ENCODE data around the gene NINJ2. TPM values are rescaled to one million over a fixed set of nuclear protein-coding genes. Genes with fewer than 3 reads are reported as not detected.
A peak's percentile ranks its signal among the peaks of the same experiment; 100 is the strongest.
"Not testable (repeated sequence)": the region's sequence is repeated elsewhere in the genome, so short reads cannot be mapped to it uniquely, and the experiment has no call there.

NINJ2 gene, protein sequence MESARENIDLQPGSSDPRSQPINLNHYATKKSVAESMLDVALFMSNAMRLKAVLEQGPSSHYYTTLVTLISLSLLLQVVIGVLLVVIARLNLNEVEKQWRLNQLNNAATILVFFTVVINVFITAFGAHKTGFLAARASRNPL
- 1 to 10 TPM; 3.0 to 8.1 TPM for total RNA-seq

DNA sequence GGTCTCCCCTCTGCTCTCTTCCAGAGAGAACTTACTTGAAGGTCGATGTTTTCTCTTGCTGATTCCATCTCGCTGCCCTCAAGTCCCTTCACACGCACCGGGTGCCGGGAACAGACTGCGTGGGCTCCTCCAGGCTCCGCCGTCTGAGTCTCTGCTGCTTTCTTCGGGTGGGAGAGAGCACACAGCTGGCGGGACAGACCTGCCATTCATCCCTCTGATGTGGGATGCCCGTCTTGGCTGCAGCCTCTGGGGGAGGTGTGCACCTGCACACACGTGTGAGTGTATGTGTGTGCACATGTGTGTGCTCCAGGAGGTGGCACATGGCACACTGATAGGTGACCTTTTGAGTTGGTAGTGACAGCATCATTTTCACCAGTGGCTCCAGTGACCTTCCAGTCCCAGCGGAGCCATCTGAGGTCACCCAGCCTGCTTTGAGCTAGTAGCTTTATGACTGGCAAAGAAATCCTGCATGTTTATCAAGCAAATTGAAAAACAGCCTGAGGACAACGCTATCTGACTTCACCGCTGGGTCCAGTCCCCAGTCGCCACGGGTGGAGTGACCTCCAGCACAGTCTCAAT is at the start of gene NINJ2:
Gene NINJ2 (minus strand): TSS at position 153 of the 579 bp plus-strand sequence. CDS start 85 bp downstream, at position 68.
- no peaks in the 10 kb centered on the region for H3K9me3 Mint-ChIP-seq
- H3K4me3 Mint-ChIP-seq: peak within 1 kb of the TSS; percentile 66 to 86
- DNase-seq: no peak
- H3K36me3 Mint-ChIP-seq (ENCODE audit: insufficient read depth in 2 of 2): no peaks in the 10 kb centered on the region
- H3K4me1 Mint-ChIP-seq (ENCODE audit: low read depth): peaks cover 61% of the 10 kb centered on the region
- H3K27ac Mint-ChIP-seq: peak within 1 kb of the TSS; percentile 54
- ATAC-seq (replicated peaks in 1 of 2): peak; percentile 16 to 34
- H3K27me3 Mint-ChIP-seq (ENCODE audit: low read depth): peaks cover 15% of the 10 kb centered on the region

DNA sequence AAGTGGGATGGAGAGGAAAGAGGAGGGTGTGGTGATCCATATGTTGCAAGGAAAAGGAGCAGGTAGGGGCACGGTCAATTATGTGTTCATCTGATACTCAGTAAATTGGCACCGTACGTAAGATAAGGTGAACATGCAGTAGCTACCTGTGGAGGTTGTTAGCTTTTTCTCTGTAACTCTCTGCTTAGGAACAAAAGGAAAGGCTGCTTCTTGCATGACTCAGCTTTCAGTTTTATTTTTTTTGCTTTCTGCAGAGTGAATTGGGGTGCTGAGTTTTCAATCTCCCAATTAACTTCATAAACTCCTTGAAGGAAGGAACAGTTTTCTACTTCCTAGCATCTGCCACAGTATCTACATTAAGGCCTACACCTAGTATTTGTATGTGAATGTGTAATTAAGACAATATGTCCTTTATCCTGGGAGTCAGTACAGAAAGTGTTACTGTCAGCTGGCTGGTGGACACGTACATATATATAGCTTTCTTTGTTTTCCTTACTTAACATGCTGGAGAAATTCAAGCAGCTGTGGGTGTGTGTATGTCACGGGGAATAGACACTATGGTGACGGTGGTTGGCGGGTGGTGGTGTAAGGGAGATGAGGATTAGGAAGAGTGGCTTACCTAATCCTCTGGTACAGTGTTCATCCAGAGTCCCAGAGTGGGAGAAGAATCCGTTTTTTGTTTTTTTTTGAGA is 49.1 kb upstream of the NINJ2 start:
- no peak for ATAC-seq (replicated peaks in 1 of 2)
- no peaks in the 10 kb centered on the region for H3K9me3 Mint-ChIP-seq
- H3K4me3 Mint-ChIP-seq: peak overlapping the region; percentile 27 to 52
- H3K27me3 Mint-ChIP-seq (ENCODE audit: low read depth): no peaks in the 10 kb centered on the region
- peak overlapping the region; percentile 33 for H3K27ac Mint-ChIP-seq
- no peaks in the 10 kb centered on the region for H3K36me3 Mint-ChIP-seq (ENCODE audit: insufficient read depth in 2 of 2)
- H3K4me1 Mint-ChIP-seq (ENCODE audit: low read depth): peaks cover 45% of the 10 kb centered on the region
- DNase-seq: no peak

DNA sequence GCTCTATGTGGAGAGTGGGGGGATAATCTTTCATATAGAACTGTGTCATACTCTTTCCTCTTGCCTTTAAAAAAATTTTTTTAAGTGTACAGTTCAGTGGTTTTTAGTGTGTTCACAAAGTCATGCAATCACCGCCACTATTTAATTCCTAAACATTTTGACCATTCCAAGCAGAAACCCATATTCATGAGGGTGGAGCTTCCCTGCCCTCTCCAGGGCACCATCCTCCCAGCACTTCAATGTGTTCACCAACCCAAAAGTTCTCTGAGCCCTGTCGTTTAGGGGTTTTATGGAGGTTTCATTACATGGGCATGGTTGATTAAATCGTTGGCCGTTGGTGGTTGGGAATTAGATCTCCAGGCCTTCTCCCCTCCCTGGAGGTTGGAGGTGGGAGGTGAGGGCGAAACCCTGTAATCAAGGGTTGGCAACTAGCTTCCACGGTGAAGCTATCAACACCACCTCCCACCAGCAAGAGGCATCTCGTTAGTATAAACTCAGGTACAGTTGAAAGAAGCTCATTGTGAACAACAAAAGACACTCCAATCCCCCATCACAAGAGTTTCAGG is 46.3 kb upstream of the NINJ2 start:
- H3K27ac Mint-ChIP-seq: no peak overlapping the region
- ATAC-seq (replicated peaks in 1 of 2): no peak
- DNase-seq: no peak
- no peaks in the 10 kb centered on the region for H3K9me3 Mint-ChIP-seq
- no peak overlapping the region for H3K4me3 Mint-ChIP-seq
- no peaks in the 10 kb centered on the region for H3K36me3 Mint-ChIP-seq (ENCODE audit: insufficient read depth in 2 of 2)
- H3K27me3 Mint-ChIP-seq (ENCODE audit: low read depth): no peaks in the 10 kb centered on the region
- peaks cover 34% of the 10 kb centered on the region for H3K4me1 Mint-ChIP-seq (ENCODE audit: low read depth)

DNA sequence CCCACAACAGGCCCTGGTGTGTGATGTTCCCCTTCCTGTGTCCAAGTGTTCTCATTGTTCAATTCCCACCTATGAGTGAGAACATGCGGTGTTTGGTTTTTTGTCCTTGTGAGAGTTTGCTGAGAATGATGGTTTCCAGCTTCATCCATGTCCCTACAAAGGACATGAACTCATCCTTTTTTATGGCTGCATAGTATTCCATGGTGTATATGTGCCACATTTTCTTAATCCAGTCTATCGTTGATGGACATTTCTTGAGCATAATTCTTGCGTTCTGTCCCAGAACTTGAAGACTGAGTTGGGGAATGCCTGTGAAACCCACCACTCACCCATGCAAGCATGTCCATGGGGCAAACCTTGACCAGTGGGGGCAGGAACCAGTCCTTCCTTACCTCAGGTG is 44.8 kb upstream of the NINJ2 start:
- ATAC-seq (replicated peaks in 1 of 2); H3K27ac Mint-ChIP-seq; H3K27me3 Mint-ChIP-seq (ENCODE audit: low read depth); DNase-seq; H3K4me3 Mint-ChIP-seq; H3K36me3 Mint-ChIP-seq (ENCODE audit: insufficient read depth in 2 of 2); H3K9me3 Mint-ChIP-seq: not testable (repeated sequence)
- peaks cover 31% of the 10 kb centered on the region for H3K4me1 Mint-ChIP-seq (ENCODE audit: low read depth)

DNA sequence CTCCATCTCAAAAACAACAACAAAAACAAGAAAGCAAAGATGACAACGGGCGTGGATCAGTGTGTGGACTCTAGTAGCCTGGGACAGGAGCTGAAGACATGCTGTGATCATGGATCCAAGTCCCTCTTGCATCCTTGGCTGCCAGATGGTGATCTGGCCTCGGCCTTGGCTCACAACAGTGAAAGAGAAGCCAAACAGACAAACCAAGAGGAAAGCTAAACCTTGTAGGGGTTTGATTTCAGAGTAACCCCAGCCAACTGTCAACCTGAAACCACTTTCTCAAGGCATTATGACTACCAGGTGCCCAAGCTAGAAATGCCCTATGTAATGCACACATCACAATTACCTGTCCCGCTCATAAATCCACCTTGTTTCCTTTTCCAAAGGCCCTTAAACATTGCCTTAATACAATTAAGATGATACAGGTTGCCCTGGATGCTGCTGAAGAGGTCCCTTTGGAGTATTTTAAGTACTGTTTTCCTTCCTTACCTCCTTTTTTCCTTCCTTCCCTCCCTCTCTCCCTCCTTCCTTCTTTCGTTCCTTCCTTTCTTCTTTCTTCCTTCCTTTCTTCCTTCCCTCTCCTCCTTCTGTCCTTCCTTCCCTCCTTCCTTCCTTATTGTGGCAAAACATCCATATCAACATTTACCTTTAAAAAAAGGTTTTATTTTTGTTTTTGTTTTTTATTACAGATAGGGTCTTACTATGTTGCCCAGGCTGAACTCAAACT is 41.4 kb upstream of the NINJ2 start:
- no peaks in the 10 kb centered on the region for H3K27me3 Mint-ChIP-seq (ENCODE audit: low read depth)
- no peak overlapping the region for H3K27ac Mint-ChIP-seq
- H3K9me3 Mint-ChIP-seq: peaks cover 0 to 1% of the 10 kb centered on the region in 2 donors
- ATAC-seq (replicated peaks in 1 of 2): peak; percentile 77 to 88
- H3K4me1 Mint-ChIP-seq (ENCODE audit: low read depth): peaks cover 17% of the 10 kb centered on the region
- no peak for DNase-seq
- peaks cover 0 to 2% of the 10 kb centered on the region in 2 donors for H3K36me3 Mint-ChIP-seq (ENCODE audit: insufficient read depth in 2 of 2)
- H3K4me3 Mint-ChIP-seq: no peak overlapping the region

DNA sequence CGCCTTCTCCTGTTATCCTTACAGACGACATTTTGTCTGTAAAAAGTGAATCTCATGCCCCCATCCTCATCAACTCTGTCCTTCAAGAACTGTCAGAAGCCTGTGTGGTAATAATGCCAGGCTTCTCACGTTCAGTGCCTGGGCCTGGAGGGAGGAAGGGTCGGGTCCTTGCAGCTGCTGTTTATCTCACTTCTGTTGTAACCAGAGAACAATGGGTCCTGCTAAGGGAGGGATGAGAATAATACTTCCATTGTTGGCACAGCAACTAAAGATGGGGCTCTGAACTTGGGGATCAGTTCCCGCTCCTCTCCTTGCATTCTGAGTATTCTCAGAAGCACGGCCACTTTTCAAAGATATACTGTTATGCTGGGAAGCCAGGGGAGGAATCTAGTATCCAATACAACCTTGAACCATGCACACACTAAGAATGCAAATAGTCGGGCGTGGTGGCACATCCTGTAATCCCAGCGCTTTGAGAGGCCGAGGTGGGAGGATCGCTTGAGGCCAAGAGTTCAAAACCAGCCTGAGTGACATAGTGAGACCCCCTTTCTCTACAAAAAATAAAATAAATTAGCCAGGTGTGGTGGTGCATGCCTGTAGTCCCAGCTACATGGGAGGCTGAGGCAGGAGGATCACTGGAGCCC is 38.8 kb upstream of the NINJ2 start:
- no peaks in the 10 kb centered on the region for H3K27me3 Mint-ChIP-seq (ENCODE audit: low read depth)

DNA sequence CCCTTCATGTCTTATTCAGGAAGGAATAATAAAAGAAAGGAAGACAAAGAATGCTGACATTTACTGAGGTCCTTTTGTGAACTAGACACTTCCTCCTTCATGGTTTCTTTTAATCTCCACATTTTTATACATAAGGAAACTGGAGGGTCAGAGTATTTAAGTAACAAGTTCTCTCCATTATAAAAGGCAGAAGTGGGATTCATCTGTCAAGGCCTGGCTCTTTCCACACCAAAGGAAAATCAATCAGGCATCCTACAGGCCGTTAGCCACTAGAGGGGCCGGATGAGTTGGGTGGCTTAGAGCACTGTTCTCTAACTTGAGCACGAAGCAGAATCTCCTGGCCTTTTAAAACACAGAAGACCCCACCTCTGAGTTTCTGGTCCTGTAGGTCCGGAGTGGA is 36.8 kb upstream of the NINJ2 start:
- H3K4me3 Mint-ChIP-seq: no peak overlapping the region
- H3K4me1 Mint-ChIP-seq (ENCODE audit: low read depth): peaks cover 28% of the 10 kb centered on the region
- peaks cover 9 to 18% of the 10 kb centered on the region in 2 donors for H3K36me3 Mint-ChIP-seq (ENCODE audit: insufficient read depth in 2 of 2)

More for the DNA sequence above, 38.8 kb upstream of the NINJ2 start:
- Mint-ChIP-seq H3K9me3 (peaks cover 4 to 6% of the 10 kb centered on the region in 2 donors), H3K36me3 (ENCODE audit: insufficient read depth in 2 of 2) (peaks cover 9 to 15% of the 10 kb centered on the region in 2 donors), H3K27ac (no peak overlapping the region), H3K4me1 (ENCODE audit: low read depth) (peaks cover 24% of the 10 kb centered on the region), H3K4me3 (no peak overlapping the region)
- DNase-seq: no peak
- ATAC-seq (replicated peaks in 1 of 2): no peak

DNA sequence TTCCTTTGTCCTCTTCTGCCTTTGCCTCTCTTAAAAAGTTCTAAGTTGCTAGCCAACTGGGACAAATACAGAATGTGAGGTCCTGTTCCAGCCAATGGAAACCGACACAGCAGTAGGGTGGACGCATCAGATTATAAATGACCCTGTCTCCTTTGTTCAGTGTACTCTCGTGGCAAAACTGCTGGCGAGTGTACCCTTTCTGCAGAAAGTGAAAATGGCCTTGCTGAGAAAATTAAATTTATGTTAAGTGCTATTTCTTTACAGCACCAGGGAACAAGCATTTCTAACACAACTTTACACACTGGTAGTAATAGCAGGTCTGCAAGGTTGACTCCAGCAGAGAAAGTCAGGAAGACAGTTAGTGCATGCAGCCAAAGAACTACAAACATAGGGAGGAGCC is 35.0 kb upstream of the NINJ2 start:
- Mint-ChIP-seq H3K36me3 (ENCODE audit: insufficient read depth in 2 of 2) (peaks cover 9 to 18% of the 10 kb centered on the region in 2 donors), H3K4me1 (ENCODE audit: low read depth) (peaks cover 12% of the 10 kb centered on the region)
- not testable (repeated sequence) for H3K27me3 Mint-ChIP-seq (ENCODE audit: low read depth); DNase-seq; H3K4me3 Mint-ChIP-seq; H3K27ac Mint-ChIP-seq; H3K9me3 Mint-ChIP-seq; ATAC-seq (replicated peaks in 1 of 2)

More for the DNA sequence above, 36.8 kb upstream of the NINJ2 start:
- no peak for DNase-seq
- Mint-ChIP-seq H3K9me3 (peaks cover 8% of the 10 kb centered on the region in 2 donors), H3K27ac (no peak overlapping the region), H3K27me3 (ENCODE audit: low read depth) (no peaks in the 10 kb centered on the region)
- no peak for ATAC-seq (replicated peaks in 1 of 2)

DNA sequence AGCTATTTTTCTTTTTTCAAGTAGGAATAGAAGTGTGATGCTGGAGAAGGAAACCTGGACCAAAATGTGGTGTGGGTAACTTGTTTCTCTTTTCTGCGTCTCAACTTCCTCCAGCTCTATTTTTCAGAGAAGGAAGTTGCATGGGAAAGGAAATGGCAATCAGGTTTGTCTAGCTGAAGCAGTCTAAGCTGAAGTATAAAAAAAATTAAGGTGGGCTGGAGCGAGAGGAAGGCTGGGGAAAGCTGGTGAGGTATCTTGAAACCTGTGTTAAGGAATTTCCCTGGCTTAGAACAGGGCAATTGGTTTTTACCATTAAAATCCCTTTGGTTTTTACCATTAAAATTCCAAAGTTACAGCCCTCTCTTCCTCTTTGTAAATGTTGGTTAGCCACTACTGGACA is 34.2 kb upstream of the NINJ2 start:
- ATAC-seq (replicated peaks in 1 of 2) (no peak), DNase-seq (no peak)
- Mint-ChIP-seq H3K27ac (no peak overlapping the region), H3K36me3 (ENCODE audit: insufficient read depth in 2 of 2) (peaks cover 9 to 18% of the 10 kb centered on the region in 2 donors), H3K4me1 (ENCODE audit: low read depth) (peaks cover 12% of the 10 kb centered on the region), H3K9me3 (peaks cover 8% of the 10 kb centered on the region in 2 donors), H3K27me3 (ENCODE audit: low read depth) (no peaks in the 10 kb centered on the region), H3K4me3 (no peak overlapping the region)

DNA sequence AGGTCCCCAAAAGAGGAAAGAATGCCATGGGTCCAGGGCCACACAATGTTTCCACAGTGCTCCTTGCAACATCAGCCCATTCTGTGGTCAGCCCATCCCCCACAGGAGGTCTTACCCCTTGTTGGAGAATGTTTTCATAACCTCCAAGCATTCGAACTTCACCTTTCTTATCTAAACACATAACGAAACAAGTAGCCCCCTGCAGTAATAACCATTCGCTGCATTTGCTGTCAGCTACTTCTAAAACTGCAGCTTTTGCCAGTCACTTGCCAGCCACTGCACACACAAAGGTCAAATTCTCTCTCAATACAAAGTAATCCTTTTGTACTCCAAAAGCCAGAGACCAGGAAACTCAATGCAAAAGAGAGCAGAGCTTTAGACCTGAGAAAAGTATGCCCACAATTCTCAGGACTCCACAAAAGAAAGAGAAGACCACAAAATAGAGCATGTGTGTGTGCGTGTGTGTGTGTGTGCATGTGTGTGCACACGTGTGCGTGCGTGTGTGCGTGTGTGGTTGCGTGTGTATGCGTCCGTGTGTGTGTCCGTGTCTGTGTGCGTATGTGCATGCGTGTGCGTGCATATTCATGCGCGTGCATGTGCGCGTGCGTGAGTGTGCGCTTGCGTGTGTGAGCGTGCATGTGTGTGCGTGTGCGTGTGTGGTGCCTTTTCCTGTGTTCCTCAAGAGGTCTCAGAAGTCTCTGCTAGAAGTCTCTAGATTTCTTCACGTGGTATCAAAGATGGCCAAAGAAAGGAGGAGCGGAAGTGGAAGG is 31.7 kb upstream of the NINJ2 start:
- DNase-seq (no peak), ATAC-seq (replicated peaks in 1 of 2) (no peak)
- Mint-ChIP-seq H3K9me3 (peaks cover 8% of the 10 kb centered on the region in 2 donors), H3K27me3 (ENCODE audit: low read depth) (no peaks in the 10 kb centered on the region), H3K4me1 (ENCODE audit: low read depth) (peaks cover 12% of the 10 kb centered on the region), H3K27ac (no peak overlapping the region), H3K36me3 (ENCODE audit: insufficient read depth in 2 of 2) (peaks cover 9 to 16% of the 10 kb centered on the region in 2 donors), H3K4me3 (no peak overlapping the region)

DNA sequence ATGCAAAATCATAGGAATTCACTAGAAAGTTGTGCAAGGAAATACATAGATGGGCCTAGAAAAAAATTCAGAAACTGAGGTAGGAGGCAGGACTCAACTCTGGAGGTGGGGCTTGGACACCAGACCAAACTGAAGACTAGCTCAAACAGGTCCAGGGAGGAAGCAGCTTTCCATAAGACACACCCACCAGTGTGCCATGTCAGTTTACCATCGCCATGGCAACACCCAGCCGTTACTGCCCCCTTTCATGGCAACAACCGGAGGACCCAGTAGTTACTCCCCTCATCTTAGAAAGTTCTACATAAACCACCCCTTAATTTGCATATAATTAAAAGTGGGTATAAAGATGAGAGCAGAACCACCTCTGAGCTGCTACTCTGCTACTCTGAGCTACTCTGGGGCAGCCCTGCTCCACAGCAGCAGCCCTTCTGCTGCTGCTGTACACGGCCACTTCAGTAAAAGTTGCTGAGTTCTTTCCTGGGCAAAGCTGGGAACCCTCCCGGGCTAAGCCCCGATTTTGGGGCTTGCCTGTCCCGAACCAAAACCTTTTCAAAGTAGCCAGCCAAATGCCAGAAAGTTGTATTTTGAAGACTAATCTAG is 30.8 kb upstream of the NINJ2 start:
- Mint-ChIP-seq H3K36me3 (ENCODE audit: insufficient read depth in 2 of 2) (peaks cover 9 to 16% of the 10 kb centered on the region in 2 donors), H3K4me3 (no peak overlapping the region), H3K9me3 (peaks cover 6 to 8% of the 10 kb centered on the region in 2 donors), H3K4me1 (ENCODE audit: low read depth) (peaks cover 12% of the 10 kb centered on the region), H3K27ac (no peak overlapping the region), H3K27me3 (ENCODE audit: low read depth) (no peaks in the 10 kb centered on the region)
- DNase-seq: no peak
- no peak for ATAC-seq (replicated peaks in 1 of 2)

DNA sequence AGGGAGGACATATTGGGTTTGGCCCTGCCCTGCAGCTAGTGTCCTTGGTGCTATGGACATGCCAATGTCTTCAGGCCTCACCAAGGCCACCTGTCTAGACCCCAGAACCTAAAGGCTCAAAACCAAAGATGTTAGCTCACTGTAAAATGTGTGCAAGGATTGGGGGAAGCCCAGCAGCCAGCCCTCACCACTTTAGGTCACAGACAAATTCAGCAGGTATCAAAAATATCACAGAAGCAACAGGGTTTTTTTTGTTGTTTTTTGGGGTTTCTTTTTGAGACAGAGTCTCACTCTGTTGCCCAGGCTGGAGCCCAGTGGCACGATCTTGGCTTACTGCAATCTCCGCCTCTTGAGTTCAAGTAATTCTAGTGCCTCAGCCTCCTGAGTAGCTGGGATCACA is 29.0 kb upstream of the NINJ2 start:
- H3K27me3 Mint-ChIP-seq (ENCODE audit: low read depth): no peaks in the 10 kb centered on the region
- ATAC-seq (replicated peaks in 1 of 2): no peak
- peaks cover 8% of the 10 kb centered on the region for H3K4me1 Mint-ChIP-seq (ENCODE audit: low read depth)
- peaks cover 2 to 4% of the 10 kb centered on the region in 2 donors for H3K9me3 Mint-ChIP-seq
- H3K27ac Mint-ChIP-seq: no peak overlapping the region
- no peak overlapping the region for H3K4me3 Mint-ChIP-seq
- DNase-seq: no peak
- peaks cover under 1 to 4% of the 10 kb centered on the region in 2 donors for H3K36me3 Mint-ChIP-seq (ENCODE audit: insufficient read depth in 2 of 2)
